GM18507 (cell line): Measurements from ENCODE around the gene CDK14.

Source experiments
- DNase-seq: peaks from one replicate; pipeline ENCODE4 v3.0.0; 2011; ENCODE audit warnings: low read depth; ENCODE audit not compliant: insufficient read length; ENCODE audit errors: extremely low spot score
- FAIRE-seq: peaks from 2 replicates; lab custom pipeline; 2011; peaks lifted over from hg19 to GRCh38; lab: Jason Lieb, UNC

Gene CDK14

GRCh38 chr7:91235211-91235832, 639.2 kb downstream of the CDK14 start:
- DNase-seq (no peak), FAIRE-seq (no peak)

GRCh38 chr7:91239171-91239604, 643.1 kb downstream of the CDK14 start:
- FAIRE-seq, result no peak
- DNase-seq, result no peak

- FAIRE-seq, result no peak
- no peak for DNase-seq
Measured at GRCh38 chr7:91239772-91240171, 643.7 kb downstream of the CDK14 start.

GRCh38 chr7:91240376-91240941, 644.3 kb downstream of the CDK14 start:
- no peak for DNase-seq
- FAIRE-seq, result no peak

- DNase-seq (no peak), FAIRE-seq (no peak)
Measured at GRCh38 chr7:91242097-91242844, 646.1 kb downstream of the CDK14 start.

GRCh38 chr7:91243591-91244301, 647.6 kb downstream of the CDK14 start:
- no peak for DNase-seq
- FAIRE-seq, result no peak

GRCh38 chr7:91247500-91247899, 651.4 kb downstream of the CDK14 start:
- FAIRE-seq (no peak), DNase-seq (no peak)

GRCh38 chr7:91248996-91249395, 652.9 kb downstream of the CDK14 start:
- FAIRE-seq, result no peak
- no peak for DNase-seq

- DNase-seq (no peak), FAIRE-seq (no peak)
Measured at GRCh38 chr7:91249506-91250233, 653.5 kb downstream of the CDK14 start.

- no peak for FAIRE-seq
- DNase-seq, result no peak
Measured at GRCh38 chr7:91250706-91251105, 654.6 kb downstream of the CDK14 start.

- DNase-seq (no peak), FAIRE-seq (no peak)
Measured at GRCh38 chr7:91251877-91252276, 655.8 kb downstream of the CDK14 start.
